SU-DHL-6 (cell line): ENCODE measurements around the gene GORASP1.

Experiments used
- CTCF ChIP-seq: fragments of 200-600 bp; sonication (generic); IDR thresholded peaks from one replicate; pipeline ENCODE4 v1.5.1; 2017; ENCODE audit warnings: antibody characterized with exemption, mild to moderate bottlenecking, low read length, moderate library complexity; ENCODE audit not compliant: insufficient read depth, poor library complexity, severe bottlenecking
- EZH2phosphoT487 ChIP-seq: fragments of 200-600 bp; sonication (generic), shearing (Covaris generic); conservative IDR thresholded peaks from 2 replicates; pipeline ENCODE4 v1.6.1; 2018; ENCODE audit warnings: mild to moderate bottlenecking, antibody characterized with exemption, low read length, moderate library complexity, mixed read lengths

- TF ChIP-seq CTCF (no peak), EZH2phosphoT487 (no peak)
Observed at GRCh38 chr3:39086144-39086543, 21.3 kb downstream of the GORASP1 start.
